Measurements from ENCODE around the gene ANKLE1.

DNA sequence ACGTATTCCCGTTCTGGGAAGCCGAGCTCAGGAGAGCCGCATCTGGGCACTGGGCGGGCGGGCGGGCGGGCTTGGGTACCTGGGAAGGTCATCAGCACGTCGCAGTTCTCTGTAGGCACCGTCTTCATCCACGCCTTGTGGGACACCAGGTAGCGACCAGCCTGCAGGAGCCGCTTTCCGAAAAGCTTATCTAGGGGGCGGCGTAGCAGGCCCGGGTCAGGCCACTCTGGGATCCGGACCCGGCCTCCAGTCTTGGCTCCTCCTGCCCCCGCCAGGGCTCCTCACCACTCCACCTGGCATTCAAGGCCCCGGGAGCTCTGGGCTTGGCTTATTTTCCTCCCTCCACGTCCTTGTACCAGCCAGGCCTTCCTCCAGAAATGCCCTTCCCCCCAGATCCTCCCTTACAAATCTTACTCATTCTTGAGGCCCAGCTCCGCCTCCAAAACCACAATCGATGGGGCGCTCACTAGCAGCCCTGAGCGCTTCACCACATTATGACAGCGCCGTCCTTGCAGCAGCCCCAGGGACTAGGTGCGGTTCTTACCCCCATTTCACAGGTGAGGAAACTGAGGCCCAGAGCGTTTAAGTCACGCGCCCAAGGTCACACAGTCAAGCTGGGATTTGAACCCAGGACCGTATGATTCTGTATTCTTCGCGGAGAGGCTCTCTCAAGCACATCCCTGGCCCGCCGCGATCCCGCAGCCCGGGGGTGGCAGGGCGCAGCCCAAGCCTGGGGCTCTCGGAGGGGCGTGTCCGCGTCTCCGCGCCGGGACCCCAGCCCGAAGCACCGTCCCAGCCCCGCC lies 52.1 kb downstream of the ANKLE1 start:
- TF ChIP-seq EZH2 (IDR thresholded peaks at IDR 0.05; ENCODE audit: insufficient read depth, poor library complexity, severe bottlenecking) (no peak), EZH2phosphoT487 (IDR thresholded peaks at IDR 0.05; ENCODE audit: insufficient read depth, low read depth) (no peak)
